Medulla oblongata (tissue), 1 donor: Measurements from ENCODE around the gene BTG4.

Experiments used
- DNase-seq: peaks from one replicate; pipeline ENCODE4 v3.0.0-alpha.2; 2015; ENCODE audit errors: extremely low spot score

BTG4 gene

GRCh38 chr11:111537336-111537860 is 25.2 kb upstream of the BTG4 start:
- no peak for DNase-seq

- no peak for DNase-seq
Measured at GRCh38 chr11:111535281-111535680, 23.1 kb upstream of the BTG4 start.

- no peak for DNase-seq
Measured at GRCh38 chr11:111532365-111532709, 20.2 kb upstream of the BTG4 start.

- DNase-seq = no peak
Measured at GRCh38 chr11:111531687-111532364, 19.6 kb upstream of the BTG4 start.

GRCh38 chr11:111531136-111531535 is 18.9 kb upstream of the BTG4 start:
- DNase-seq = peak; percentile 61

- no peak for DNase-seq
Measured at GRCh38 chr11:111530091-111530490, 17.9 kb upstream of the BTG4 start.

- DNase-seq = no peak
Measured at GRCh38 chr11:111528557-111528956, 16.4 kb upstream of the BTG4 start.

GRCh38 chr11:111527279-111527678 is 15.1 kb upstream of the BTG4 start:
- no peak for DNase-seq

GRCh38 chr11:111526501-111526900 is 14.3 kb upstream of the BTG4 start:
- no peak for DNase-seq

- DNase-seq = no peak
Measured at GRCh38 chr11:111525456-111525855, 13.3 kb upstream of the BTG4 start.

- DNase-seq = no peak
Measured at GRCh38 chr11:111524056-111524455, 11.9 kb upstream of the BTG4 start.

- no peak for DNase-seq
Measured at GRCh38 chr11:111523343-111523742, 11.2 kb upstream of the BTG4 start.

- no peak for DNase-seq
Measured at GRCh38 chr11:111522426-111522825, 10.2 kb upstream of the BTG4 start.

- DNase-seq = no peak
Measured at GRCh38 chr11:111521135-111521534, 8.9 kb upstream of the BTG4 start.

- no peak for DNase-seq
Measured at GRCh38 chr11:111520560-111520959, 8.4 kb upstream of the BTG4 start.

GRCh38 chr11:111518668-111519067 is 6.5 kb upstream of the BTG4 start:
- DNase-seq = no peak

- no peak for DNase-seq
Measured at GRCh38 chr11:111515591-111515990, 3.4 kb upstream of the BTG4 start.

- peak; percentile 36 for DNase-seq
Measured at GRCh38 chr11:111514216-111515031, 2.2 kb upstream of the BTG4 start, which contains the start of gene HOATZ. Gene HOATZ, plus strand, starts transcription at chr11:111514778. Its CDS starts 7 bp downstream, at chr11:111514785.

GRCh38 chr11:111513240-111513605 is 1.0 kb upstream of the BTG4 start:
- DNase-seq = no peak

- no peak for DNase-seq
Measured at GRCh38 chr11:111510311-111510710, 1.9 kb downstream of the BTG4 start.

GRCh38 chr11:111502611-111503010 is 9.6 kb downstream of the BTG4 start:
- no peak for DNase-seq

- no peak for DNase-seq
Measured at GRCh38 chr11:111500481-111500880, 11.7 kb downstream of the BTG4 start.

GRCh38 chr11:111499483-111499882 is 12.7 kb downstream of the BTG4 start:
- no peak for DNase-seq
